Erythroblast (primary cell): ENCODE results near the gene ARHGEF10L.

Experiments
- GATA1 ChIP-seq: IDR thresholded peaks from 2 replicates; pipeline ENCODE4 v1.6.1; 2011; ENCODE audit warnings: low read depth, mild to moderate bottlenecking, control low read depth, low read length, moderate library complexity
- POLR2A ChIP-seq: IDR thresholded peaks from 2 replicates; pipeline ENCODE4 v1.6.1; 2011; ENCODE audit warnings: mild to moderate bottlenecking, low read length

GRCh38 chr1:17618558-17619247 lies 79.2 kb downstream of the ARHGEF10L start:
- TF ChIP-seq POLR2A (no peak), GATA1 (no peak)
